Measurements from ENCODE around the gene SFRP2. TPM values are rescaled to one million over a fixed set of nuclear protein-coding genes. Genes with fewer than 3 reads are reported as not detected.

SFRP2 gene
- total RNA-seq, 4 donors from 2014 or later, result 0.59 to 0.86 (median 0.83) TPM; not detected in 1

GRCh38 chr4:153809916-153810810 is 21.3 kb upstream of the SFRP2 start:
- Histone ChIP-seq H3K4me1 (no peaks in the 10 kb centered on the region), H3K36me3 (no peaks in the 10 kb centered on the region), H3K4me3 (no peak overlapping the region), H3K27me3 (no peaks in the 10 kb centered on the region), H3K9me3 (no peaks in the 10 kb centered on the region), H3K27ac (no peak overlapping the region)
- ATAC-seq, result no peak
- TF ChIP-seq POLR2A (IDR thresholded peaks at IDR 0.05), result no peak
- TF ChIP-seq CTCF (IDR thresholded peaks at IDR 0.05 in 4 of 5, conservative IDR thresholded peaks at IDR 0.05 in 1 of 5), result no peak
- in situ Hi-C loops (cut with MboI; ENCODE audit: low sequenced_read_pairs in 4 of 4), result no loop called here
- intact Hi-C loops (cut with DNase I; ENCODE audit: low total_unique reads), result no loop called here
- no peak for DNase-seq

- Histone ChIP-seq H3K36me3 (no peaks in the 10 kb centered on the region), H3K4me3 (no peak overlapping the region), H3K27ac (no peak overlapping the region), H3K4me1 (no peaks in the 10 kb centered on the region), H3K9me3 (no peaks in the 10 kb centered on the region), H3K27me3 (no peaks in the 10 kb centered on the region)
- TF ChIP-seq CTCF (IDR thresholded peaks at IDR 0.05 in 4 of 5, conservative IDR thresholded peaks at IDR 0.05 in 1 of 5), result no peak
- no peak for TF ChIP-seq POLR2A (IDR thresholded peaks at IDR 0.05)
- in situ Hi-C loops (cut with MboI; ENCODE audit: low sequenced_read_pairs in 4 of 4), result no loop called here
- DNase-seq (no peak), ATAC-seq (no peak)
- intact Hi-C loops (cut with DNase I; ENCODE audit: low total_unique reads), result no loop called here
Measured at GRCh38 chr4:153809307-153809706, 20.4 kb upstream of the SFRP2 start.

- intact Hi-C loops (cut with DNase I; ENCODE audit: low total_unique reads), result no loop called here
- Histone ChIP-seq H3K27ac (no peak overlapping the region), H3K9me3 (no peaks in the 10 kb centered on the region), H3K4me1 (no peaks in the 10 kb centered on the region), H3K4me3 (no peak overlapping the region), H3K27me3 (no peaks in the 10 kb centered on the region), H3K36me3 (no peaks in the 10 kb centered on the region)
- no peak for ATAC-seq
- TF ChIP-seq CTCF (IDR thresholded peaks at IDR 0.05 in 4 of 5, conservative IDR thresholded peaks at IDR 0.05 in 1 of 5), result no peak
- no peak for TF ChIP-seq POLR2A (IDR thresholded peaks at IDR 0.05)
- DNase-seq, result no peak
- in situ Hi-C loops (cut with MboI; ENCODE audit: low sequenced_read_pairs in 4 of 4), result no loop called here
Measured at GRCh38 chr4:153808175-153808574, 19.3 kb upstream of the SFRP2 start.

- no peaks in the 10 kb centered on the region for H3K4me1 ChIP-seq
- H3K36me3 ChIP-seq, result no peaks in the 10 kb centered on the region
- no peak overlapping the region for H3K27ac ChIP-seq
- intact Hi-C loops (cut with DNase I; ENCODE audit: low total_unique reads) (no loop called here), in situ Hi-C loops (cut with MboI; ENCODE audit: low sequenced_read_pairs in 4 of 4) (no loop called here)
- TF ChIP-seq CTCF (IDR thresholded peaks at IDR 0.05 in 4 of 5, conservative IDR thresholded peaks at IDR 0.05 in 1 of 5) (no peak), POLR2A (IDR thresholded peaks at IDR 0.05) (no peak)
- ATAC-seq (no peak), DNase-seq (no peak)
- H3K27me3 ChIP-seq, result no peaks in the 10 kb centered on the region
- no peaks in the 10 kb centered on the region for H3K9me3 ChIP-seq
- H3K4me3 ChIP-seq, result no peak overlapping the region
Measured at GRCh38 chr4:153806073-153806472, 17.2 kb upstream of the SFRP2 start.
